RWPE2 (cell line): ENCODE results near the gene CD300LB.
"Not testable (repeated sequence)": the region's sequence is repeated elsewhere in the genome, so short reads cannot be mapped to it uniquely, and the experiment has no call there.

Experiments
- ATAC-seq: fragments of 200-7000 bp; cut with Tn5 transposase; 3 replicates; pipeline ENCODE4 v1.9.1; 2021; ENCODE audit warnings: low read depth
- DNase-seq: peaks from one replicate; pipeline ENCODE4 v3.0.0-alpha.2; 2020; ENCODE audit warnings: low spot score
- H3K27ac ChIP-seq: fragments of 450-650 bp; 2 replicates; pipeline ENCODE4 v1.5.1; 2017; ENCODE audit warnings: mild to moderate bottlenecking; ENCODE audit not compliant: poor library complexity, severe bottlenecking
- H3K27me3 ChIP-seq: fragments of 250-450 bp; sonication (Bioruptor Pico); 2 replicates; pipeline ENCODE4 v1.5.1; 2021; ENCODE audit warnings: mild to moderate bottlenecking, moderate library complexity; ENCODE audit not compliant: insufficient read depth, poor library complexity, severe bottlenecking
- H3K36me3 ChIP-seq: fragments of 250-450 bp; sonication (Bioruptor Pico); 2 replicates; pipeline ENCODE4 v1.5.1; 2020; ENCODE audit warnings: low read depth, mild to moderate bottlenecking, moderate library complexity
- H3K4me1 ChIP-seq: fragments of 250-450 bp; sonication (Bioruptor Pico); 2 replicates; pipeline ENCODE4 v1.5.1; 2021; ENCODE audit warnings: mild to moderate bottlenecking, moderate library complexity; ENCODE audit not compliant: insufficient read depth, poor library complexity, severe bottlenecking
- H3K4me3 ChIP-seq: fragments of 250-450 bp; sonication (Bioruptor Pico); 2 replicates; pipeline ENCODE4 v1.5.1; 2021; ENCODE audit warnings: mild to moderate bottlenecking, moderate library complexity; ENCODE audit not compliant: severe bottlenecking
- H3K9me3 ChIP-seq: fragments of 250-450 bp; sonication (Bioruptor Pico); 2 replicates; pipeline ENCODE4 v1.5.1; 2021; ENCODE audit warnings: mild to moderate bottlenecking, moderate library complexity; ENCODE audit not compliant: severe bottlenecking
- CTCF ChIP-seq: fragments of 450-650 bp; IDR thresholded peaks from one replicate; pipeline ENCODE4 v1.5.1; 2017; ENCODE audit warnings: mild to moderate bottlenecking, moderate library complexity; ENCODE audit not compliant: poor library complexity, severe bottlenecking

CD300LB gene

GRCh38 chr17:74520790-74521480 lies 10.3 kb downstream of the CD300LB start:
- no peak for TF ChIP-seq CTCF
- DNase-seq (no peak), ATAC-seq (no peak)
- Histone ChIP-seq H3K27me3 (no peaks in the 10 kb centered on the region), H3K36me3 (no peaks in the 10 kb centered on the region), H3K4me1 (no peaks in the 10 kb centered on the region), H3K9me3 (no peaks in the 10 kb centered on the region), H3K27ac (no peak overlapping the region), H3K4me3 (no peak overlapping the region)

GRCh38 chr17:74520016-74520434 lies 11.2 kb downstream of the CD300LB start:
- ATAC-seq, result no peak
- no peak for TF ChIP-seq CTCF
- no peaks in the 10 kb centered on the region for H3K4me1 ChIP-seq
- no peak overlapping the region for H3K27ac ChIP-seq
- H3K4me3 ChIP-seq, result no peak overlapping the region
- H3K9me3 ChIP-seq, result no peaks in the 10 kb centered on the region
- H3K36me3 ChIP-seq, result no peaks in the 10 kb centered on the region
- DNase-seq, result no peak
- H3K27me3 ChIP-seq, result no peaks in the 10 kb centered on the region

GRCh38 chr17:74518413-74518981 lies 12.8 kb downstream of the CD300LB start:
- not testable (repeated sequence) for H3K27ac ChIP-seq, DNase-seq, H3K9me3 ChIP-seq, ATAC-seq, H3K4me1 ChIP-seq, H3K36me3 ChIP-seq, H3K27me3 ChIP-seq, H3K4me3 ChIP-seq

GRCh38 chr17:74516561-74517328 lies 14.5 kb downstream of the CD300LB start:
- no peaks in the 10 kb centered on the region for H3K9me3 ChIP-seq
- DNase-seq (no peak), ATAC-seq (no peak)
- H3K4me1 ChIP-seq, result no peaks in the 10 kb centered on the region
- no peaks in the 10 kb centered on the region for H3K27me3 ChIP-seq
- TF ChIP-seq CTCF, result no peak
- H3K4me3 ChIP-seq, result no peak overlapping the region
- no peak overlapping the region for H3K27ac ChIP-seq
- H3K36me3 ChIP-seq, result no peaks in the 10 kb centered on the region

- H3K27me3 ChIP-seq, result no peaks in the 10 kb centered on the region
- H3K9me3 ChIP-seq, result no peaks in the 10 kb centered on the region
- TF ChIP-seq CTCF, result no peak
- no peaks in the 10 kb centered on the region for H3K4me1 ChIP-seq
- H3K4me3 ChIP-seq, result no peak overlapping the region
- no peak for DNase-seq
- no peak for ATAC-seq
- H3K36me3 ChIP-seq, result no peaks in the 10 kb centered on the region
- H3K27ac ChIP-seq, result no peak overlapping the region
Measured at GRCh38 chr17:74515941-74516340, 15.3 kb downstream of the CD300LB start.
